NCI-H510A (cell line): ENCODE results near the gene NAA35.
A peak's percentile ranks its signal among the peaks of the same experiment; 100 is the strongest.
"Not testable (repeated sequence)": the region's sequence is repeated elsewhere in the genome, so short reads cannot be mapped to it uniquely, and the experiment has no call there.

Experiments
- DNase-seq: peaks from one replicate; lab custom pipeline; 2025; lab: John Stamatoyannopoulos, UW

NAA35 gene

DNA sequence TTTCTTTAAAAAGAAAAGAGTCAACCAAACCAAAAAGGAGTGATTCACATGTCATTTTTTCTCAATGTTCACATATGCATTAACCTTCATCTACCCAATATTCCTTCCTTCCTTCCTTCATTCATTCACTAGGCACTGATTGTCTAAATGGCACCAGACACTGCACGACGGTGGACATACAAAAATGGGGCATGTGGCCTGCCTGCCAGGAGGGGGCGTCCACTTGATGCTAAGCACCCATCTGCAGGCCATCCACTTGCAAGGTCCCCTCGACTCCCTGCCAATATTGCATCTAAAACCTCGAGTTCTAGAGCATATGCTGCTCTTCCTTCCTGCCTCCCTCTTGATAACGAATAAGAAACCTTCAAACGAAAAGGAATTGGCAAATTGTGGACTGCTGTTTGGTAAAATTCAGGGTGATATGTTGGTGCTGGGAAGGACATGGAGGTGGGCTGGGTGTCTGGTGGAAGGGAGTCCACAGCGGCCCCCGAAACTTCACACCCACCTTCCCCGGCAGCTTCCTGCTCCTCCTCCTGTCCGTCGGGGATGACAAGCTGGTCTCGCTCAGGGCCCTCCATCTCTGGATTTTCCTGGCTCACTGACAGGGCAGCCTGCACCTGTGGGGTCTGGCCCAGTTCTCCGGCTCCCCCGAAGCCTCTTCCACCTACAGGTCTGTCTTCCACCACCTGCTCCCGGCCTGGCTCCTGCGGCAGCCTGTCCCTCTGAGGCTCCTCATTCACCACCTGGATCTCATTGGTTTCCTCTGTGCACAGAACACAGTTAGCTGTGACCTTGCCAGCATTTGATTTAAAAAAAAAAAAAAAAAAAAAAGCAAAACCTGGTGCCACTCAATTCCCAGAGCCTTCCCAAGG, 94.2 kb downstream of the NAA35 start:
- peak; percentile 7 for DNase-seq

DNA sequence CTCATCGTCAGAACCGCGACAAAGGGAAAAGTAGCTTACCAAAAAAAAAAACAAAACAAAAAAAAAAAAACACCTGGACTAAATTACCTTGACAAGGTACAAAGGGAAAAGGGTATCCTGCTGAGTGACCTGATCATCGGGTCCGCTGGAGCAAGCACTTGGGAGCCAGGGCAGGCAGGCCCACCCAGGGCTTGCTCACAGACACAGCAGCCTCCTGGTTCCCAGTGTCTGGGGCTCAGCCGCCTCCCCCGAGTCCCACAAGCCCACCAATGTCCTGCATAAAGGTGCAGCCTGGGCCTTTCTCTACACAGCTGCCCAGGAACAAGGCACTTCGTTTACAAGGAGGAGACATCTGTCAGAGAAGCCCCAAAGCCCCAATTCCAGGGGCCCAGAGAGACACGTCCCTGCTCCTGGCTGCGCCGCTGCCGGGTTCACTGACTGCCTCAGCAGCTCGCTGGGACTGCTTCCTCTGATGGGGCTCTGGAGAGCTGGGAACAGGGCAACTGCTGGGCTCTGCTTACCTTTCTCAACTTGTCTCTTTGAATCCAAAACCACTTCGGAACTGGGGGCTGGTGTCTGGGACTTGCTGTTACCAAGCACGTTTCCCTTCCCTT, 95.0 kb downstream of the NAA35 start:
- no peak for DNase-seq

DNA sequence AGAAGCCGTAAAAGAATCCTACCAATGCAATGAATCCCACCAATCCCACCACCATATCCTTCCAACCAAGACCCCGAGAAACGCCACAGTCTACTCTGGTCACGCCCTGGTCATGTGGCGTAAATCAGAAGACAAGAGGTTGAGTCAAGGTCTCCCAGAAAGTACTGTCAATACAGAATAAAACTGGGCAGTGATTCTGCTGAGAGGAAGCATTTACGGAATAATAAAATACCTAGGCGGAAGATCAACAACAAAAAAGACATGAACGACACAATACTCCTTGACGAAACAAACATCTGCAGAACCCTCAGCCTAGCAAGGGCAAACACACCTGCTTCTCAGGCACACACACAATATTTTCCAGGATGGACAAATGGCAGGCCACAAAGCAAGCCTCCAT, 95.6 kb downstream of the NAA35 start:
- DNase-seq = no peak

DNA sequence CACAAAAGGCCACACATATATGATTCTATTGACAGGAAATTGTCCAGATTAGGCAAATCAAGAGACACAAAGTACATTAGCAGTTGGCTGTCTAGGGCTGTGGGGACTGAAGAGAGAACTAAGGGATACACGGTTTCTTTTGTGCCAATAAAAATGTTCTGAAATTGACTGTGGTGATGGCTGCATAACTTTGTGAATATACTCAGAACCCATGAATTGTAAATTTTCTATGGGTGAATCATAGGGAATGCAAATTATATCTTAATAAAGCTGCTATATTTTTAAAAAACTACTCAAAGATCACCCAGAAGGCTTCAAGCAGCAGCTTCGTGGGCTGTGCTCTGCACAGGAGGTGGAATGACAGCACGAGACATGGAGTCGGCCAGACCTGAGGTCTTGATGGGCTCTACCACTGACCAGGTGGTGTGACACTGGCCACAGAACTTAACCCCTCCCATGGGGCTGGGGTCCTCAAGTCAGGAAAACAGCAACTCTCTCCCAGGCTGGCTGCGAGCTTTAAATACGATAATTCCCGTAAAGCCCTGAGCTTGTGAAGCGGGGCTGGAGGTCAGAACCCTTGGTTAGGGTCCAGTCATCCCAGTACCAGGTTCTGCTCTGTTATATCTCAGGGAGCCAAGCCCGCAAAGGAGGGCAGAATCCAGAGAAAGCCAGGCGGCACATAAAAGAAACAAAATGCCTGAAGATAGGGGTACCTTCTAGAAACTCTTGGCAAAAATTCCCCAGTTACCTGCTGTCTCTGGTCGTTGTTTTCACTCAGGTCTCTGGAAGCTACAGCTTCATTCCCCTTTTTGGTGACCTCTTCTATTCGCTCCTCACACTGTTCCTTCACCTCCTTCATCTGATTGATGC, 99.3 kb downstream of the NAA35 start:
- no peak for DNase-seq

DNA sequence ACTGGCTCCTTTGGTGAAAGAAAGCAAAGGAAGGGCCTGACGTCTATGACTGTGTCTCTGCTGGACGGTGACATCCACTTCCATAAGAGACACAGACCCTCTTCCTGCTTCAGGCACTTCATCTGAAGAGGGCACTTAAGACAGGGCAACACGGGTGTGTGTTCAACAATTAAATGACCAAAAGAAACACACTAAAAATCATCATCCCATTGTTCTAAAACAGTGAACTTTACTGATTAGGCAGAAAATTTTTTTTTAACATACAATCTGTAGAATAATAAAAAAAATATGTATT, 99.9 kb downstream of the NAA35 start:
- no peak for DNase-seq

DNA sequence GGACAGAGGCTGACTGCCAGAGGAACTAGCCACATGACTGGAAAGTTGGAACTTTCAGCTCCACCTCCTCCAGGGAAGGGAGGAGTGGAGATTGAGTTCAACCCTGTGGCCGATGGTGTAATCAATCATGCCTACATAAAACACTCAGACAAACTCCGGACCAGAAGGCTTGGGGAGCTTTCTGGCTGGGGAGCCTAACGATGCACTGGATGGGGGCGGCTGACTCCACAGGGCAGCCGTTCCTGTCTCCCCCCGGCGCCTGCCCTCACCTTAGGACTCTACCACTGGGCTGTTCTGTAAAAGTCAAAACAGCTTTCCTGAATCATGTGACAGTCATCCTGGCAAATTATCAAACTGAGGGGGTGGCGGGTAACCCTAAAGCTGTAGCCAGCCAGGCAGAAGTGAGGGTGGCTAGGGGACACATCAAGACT, 100.4 kb downstream of the NAA35 start:
- no peak for DNase-seq

DNA sequence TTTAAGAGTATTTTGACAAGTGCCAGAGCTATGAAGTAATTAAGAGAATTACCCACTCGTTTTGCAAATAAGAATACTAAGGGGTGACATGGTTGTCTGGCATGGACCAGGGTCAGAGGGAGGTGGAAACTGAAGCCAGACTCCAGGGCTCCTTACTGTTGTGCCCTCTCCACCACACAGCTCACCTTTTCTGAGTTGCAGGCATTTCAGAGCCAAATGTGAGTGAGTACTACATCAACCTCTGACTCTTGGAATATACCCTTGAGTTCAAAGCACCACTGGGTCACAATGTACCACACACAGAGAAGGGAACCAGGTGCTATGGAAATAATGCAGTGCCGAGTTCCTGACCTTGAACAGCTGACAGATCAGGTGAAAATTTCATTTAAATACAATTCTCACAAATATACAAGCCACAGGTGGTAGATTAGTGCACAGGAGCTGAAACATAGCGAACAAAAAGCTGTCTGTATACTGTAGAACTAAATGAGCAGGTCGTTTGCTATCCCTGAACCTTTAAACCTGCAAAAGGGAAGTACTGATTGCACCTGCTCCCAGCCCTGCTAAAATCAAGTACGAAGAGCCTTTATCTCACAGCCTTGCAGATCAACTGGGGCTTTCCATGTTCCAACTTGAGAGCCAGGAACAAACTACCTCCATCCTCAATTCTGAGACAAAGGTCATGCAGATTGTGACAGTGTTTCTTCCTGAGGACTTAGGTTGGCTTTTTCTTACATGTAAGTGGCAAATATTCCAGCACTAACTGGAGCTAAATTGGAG, 101.4 kb downstream of the NAA35 start:
- DNase-seq = no peak

DNA sequence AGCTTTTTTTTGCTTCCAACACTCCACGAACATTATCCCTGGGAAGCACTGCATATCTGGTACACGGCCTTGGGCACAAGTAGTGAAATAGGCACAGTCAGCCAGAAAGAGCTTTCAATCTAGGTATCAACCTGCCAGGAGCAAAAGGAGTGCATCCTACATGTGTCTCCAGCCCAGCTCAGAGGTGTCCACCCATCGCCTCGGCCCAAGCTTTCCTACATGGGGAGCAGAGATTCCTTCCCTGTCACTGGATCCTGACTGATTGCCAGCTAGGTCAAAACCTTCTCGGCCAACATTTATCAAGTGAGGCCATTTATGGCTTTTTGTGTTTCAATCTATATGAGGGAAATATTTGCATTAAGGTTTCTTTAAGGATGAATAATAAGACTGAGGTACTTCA, 102.6 kb downstream of the NAA35 start:
- DNase-seq = no peak

DNA sequence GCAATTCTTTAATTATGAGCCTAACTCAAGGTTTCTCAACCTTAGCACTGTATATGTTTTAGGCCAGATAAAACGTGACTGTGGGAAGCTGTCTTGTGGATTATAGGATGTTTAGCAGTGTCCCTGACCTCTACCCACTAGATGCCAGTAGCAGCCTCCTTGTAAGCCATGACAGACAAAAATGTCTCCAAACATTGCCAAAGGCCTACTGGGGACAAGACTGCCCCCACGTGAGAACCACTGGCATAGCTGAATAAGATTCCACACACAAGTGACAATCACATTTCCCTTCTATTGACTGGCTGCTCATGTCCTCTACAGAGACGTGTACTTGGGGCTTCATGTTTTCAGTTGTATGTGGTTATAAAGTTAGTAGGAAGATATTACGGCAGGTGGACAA, 103.1 kb downstream of the NAA35 start:
- no peak for DNase-seq

DNA sequence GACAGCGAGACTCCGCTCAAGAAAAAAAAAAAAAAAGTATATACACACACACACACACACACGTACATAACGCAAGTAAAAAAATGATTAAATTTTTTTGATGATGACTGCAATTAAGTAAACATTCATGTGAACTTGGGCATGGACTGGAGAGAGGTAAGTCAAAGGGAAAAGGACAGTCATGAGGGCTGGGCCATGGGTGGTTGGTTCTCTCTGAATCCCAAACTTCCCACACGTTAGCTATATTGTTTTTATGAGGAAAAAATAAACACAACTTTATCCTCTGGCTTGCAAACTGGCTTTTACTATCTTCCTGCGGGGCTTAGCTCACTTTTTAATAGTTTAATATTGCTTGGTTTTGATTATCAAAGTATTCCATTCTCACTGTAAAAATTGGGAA, 104.7 kb downstream of the NAA35 start:
- DNase-seq = no peak

DNA sequence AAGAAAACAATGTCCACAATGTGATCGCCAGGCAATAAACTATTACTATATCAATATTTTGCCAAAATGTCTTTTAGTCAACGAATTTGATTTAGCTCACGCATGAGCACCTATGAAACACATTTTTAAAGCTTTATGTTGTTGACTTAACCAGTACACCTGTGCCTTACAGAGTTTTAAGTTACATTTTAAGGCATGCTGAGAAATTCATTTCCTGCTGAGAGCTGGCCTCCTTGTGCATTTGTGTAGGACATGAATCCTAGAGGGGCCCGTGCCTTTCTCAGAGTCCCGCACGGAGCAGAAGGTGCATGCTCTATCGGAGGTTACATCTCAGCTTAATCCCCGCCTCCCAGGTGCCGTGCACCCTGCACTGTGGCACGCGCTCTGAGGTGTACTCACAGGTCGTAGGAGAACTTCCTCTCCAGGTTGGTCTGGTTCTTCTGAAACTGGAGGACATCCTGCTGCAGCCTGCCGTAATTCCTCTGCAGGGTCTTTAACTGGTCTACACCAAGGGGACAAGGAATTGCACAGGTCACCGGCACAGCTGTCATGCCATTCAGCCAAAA, 105.2 kb downstream of the NAA35 start:
- DNase-seq = no peak

DNA sequence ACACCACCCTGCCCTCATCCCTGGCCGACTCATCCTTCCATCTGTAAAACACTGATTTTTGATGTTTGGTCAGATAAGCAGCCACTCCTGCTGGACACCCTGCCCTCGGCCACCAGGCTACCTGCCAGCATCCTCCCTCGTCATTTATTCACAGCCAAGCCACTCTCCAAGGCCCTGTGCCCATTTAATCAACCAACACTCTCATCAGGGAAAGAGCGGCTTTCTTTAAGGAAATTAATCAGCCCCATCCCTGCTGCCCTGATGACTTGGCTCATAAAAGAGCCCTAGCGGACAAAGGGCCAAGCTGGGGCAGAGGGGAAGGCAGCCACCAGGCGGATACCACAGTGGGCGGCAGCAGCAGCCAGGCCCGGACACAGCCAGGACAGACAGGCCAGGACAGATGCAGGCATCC, 106.0 kb downstream of the NAA35 start:
- DNase-seq = no peak

DNA sequence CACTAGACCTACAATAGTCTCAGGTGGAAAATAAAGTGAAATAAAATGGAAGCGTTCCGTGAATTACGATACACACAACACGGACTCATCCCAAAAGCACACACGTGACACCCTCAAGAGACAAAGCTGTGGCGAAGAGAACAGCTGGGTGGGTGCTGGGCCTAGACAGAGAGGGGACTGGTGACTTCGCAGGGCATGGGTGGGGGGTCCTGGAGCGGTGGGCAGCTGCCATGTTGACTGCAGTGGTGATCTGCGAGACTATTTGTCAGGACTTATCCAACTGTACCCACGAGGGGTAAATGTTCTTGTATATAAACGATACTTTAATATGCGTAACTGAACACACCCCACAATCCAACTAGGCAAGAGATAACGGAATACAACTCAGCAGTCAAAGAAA, 106.4 kb downstream of the NAA35 start:
- DNase-seq = no peak

DNA sequence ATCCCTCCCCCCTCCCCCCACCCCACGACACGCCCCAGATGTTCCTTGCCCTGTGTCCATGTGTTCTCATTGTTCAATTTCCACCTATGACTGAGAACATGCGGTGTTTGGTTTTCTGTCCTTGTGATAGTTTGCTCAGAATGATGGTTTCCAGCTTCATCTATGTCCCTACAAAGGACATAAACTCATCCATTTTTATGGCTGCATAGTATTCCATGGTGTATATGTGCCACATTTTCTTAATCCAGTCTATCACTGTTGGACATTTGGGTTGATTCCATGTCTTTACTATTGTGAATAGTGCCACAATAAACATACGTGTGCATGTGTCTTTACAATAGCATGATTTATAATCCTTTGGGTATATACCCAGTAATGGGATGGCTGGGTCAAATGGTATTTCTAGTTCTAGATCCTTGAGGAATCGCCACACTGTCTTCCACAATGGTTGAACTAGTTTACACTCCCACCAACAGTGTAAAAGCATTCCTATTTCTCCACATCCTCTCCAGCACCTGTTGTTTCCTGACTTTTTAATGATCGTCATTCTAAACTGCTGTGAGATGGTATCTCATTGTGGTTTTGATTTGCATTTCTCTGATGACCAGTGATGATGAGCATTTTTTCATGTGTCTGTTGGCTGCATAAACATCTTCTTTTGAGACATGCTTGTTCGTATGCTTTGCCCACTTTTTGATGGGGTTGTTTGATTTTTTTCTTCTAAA, 107.2 kb downstream of the NAA35 start:
- not testable (repeated sequence) for DNase-seq

DNA sequence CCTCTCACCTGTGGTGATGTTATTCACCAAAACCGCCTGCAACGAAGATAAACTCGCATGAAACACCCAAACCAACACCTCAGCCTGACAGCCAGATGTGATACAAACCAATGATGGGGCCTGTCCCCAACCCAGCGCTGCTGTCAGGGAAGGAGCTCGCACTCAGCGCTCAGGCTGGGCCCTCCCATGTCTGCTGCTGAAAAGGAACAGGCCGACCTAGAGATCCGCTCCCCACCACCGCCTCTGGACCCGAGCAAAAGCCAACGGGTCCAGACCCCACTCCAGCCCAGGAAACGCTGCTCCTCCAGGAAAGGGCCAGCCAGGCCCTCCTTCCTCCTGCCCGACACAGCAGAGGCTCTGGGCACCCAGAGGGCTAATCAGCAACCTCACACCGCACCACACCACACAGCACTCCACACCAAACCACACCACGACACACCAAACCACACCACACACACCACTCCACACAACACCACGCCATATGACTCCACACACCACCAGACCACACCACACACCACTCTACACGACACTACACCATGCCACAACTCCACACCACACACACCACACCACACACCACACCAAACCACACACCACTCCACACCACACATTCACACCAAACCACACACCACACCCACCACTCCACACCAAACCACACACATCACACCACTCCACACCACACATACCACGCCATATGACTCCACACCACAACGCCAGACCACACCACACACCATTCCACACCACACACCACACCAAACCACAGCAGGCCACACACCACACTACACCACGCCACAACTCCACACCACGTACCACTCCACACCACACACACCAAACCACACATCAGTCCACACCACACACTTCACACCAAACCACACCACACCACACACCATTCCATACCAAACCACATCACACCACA, 111.9 kb downstream of the NAA35 start:
- no peak for DNase-seq

DNA sequence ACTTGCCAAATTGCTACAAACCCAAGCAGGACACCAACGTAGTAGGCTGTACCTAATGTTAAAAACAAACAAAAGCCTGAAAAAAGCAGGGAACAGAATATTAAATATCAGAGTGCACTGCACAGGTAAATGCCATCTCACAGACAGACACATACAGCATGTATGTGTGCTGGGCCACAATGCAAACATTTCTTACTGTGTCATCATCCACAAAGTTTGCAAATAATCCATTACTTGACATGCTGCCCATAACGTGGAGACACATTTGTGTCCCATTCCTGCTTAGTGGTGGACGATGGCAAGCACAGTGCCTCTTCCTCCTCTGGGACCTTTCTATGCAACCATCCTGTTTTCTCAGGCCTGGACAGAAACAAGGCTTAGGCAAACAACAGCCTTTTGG, 113.7 kb downstream of the NAA35 start:
- no peak for DNase-seq

DNA sequence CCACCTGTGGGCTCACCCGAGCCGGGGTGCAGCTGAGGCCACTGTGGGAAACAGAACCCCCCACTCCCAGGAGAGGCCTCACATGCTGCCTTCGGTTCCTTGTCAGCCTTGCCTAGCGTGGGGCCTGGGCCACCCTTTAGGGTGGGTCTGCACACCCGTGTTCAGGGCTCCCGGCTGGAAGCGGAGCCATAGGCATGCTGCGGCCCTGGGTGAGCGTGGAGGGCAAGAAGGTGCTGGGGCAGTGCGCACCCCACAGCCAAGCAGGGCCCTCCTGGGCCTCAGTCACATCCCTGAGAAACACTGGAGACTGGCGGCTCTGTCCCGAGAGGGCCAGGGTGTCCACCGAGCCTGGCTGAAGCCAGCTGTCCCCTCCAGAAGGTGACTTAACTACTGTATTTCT, 116.5 kb downstream of the NAA35 start:
- no peak for DNase-seq

DNA sequence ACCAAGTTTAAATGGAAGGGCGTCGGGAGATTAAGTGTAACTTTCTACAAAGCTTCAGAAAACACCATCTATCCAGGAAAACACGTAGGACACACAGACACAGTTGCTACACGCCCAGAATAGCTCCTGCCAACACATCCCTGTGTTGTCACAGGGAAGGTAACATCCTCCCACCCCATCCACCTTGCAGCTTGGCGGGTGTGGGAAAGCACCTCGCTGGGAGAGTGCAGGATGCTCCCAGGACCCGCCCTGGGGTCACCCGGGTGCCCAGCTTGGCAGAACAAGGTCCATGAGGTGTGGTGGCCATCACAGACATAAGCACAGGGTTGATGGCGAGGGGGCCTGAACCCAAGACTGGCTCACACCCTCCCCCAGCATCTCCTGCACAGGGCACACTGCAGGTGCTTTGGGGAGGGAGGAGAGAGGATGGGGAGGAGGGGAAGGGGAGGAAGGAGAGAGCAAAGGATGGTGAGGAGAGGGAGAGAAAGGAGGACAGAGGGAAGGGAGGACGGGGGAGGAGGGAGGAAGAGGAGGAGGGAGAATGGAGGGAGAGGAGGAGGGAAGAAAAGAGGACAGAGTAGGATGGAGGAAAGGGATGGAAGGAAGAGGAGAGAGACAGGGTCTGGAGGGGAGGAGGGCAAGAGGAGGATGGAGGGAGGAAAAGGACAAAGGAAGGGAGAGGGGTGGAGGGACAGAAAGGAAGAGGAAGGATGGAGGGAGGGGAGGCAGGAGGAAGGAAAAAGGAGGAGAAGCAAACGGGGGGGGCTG, 121.2 kb downstream of the NAA35 start:
- no peak for DNase-seq
